Activated naive CD8-positive, alpha-beta T cell treated with anti-CD3 and anti-CD28 coated beads, Interleukin-2, amount 50 U/mL, for 16 hours (primary cell): ENCODE results near the gene OAT.

Experiments
- DNase-seq: peaks from one replicate; pipeline ENCODE4 v3.0.0-alpha.2; 2020; ENCODE audit warnings: low read depth, low spot score

The OAT gene

GRCh38 chr10:124403548-124403947 lies 15.2 kb downstream of the OAT start:
- DNase-seq, result no peak

- DNase-seq, result no peak
Observed at GRCh38 chr10:124402273-124402672, 16.4 kb downstream of the OAT start.

- DNase-seq, result no peak
Observed at GRCh38 chr10:124401633-124402032, 17.1 kb downstream of the OAT start.

GRCh38 chr10:124394583-124394982 lies 24.1 kb downstream of the OAT start:
- DNase-seq, result no peak

GRCh38 chr10:124392626-124393342 lies 25.9 kb downstream of the OAT start:
- no peak for DNase-seq

GRCh38 chr10:124390471-124391187 lies 28.1 kb downstream of the OAT start:
- DNase-seq, result no peak

GRCh38 chr10:124389613-124390361 lies 28.9 kb downstream of the OAT start:
- no peak for DNase-seq

GRCh38 chr10:124388823-124389612 lies 29.7 kb downstream of the OAT start:
- peak; percentile 85 for DNase-seq

- no peak for DNase-seq
Observed at GRCh38 chr10:124388476-124388822, 30.3 kb downstream of the OAT start.

- no peak for DNase-seq
Observed at GRCh38 chr10:124387078-124387874, 31.4 kb downstream of the OAT start.

- no peak for DNase-seq
Observed at GRCh38 chr10:124386186-124387077, 32.3 kb downstream of the OAT start.

GRCh38 chr10:124385627-124386185 lies 33.0 kb downstream of the OAT start:
- DNase-seq, result no peak

GRCh38 chr10:124384591-124385190 lies 34.0 kb downstream of the OAT start:
- DNase-seq, result no peak

- no peak for DNase-seq
Observed at GRCh38 chr10:124384172-124384571, 34.6 kb downstream of the OAT start.

GRCh38 chr10:124383496-124383895 lies 35.2 kb downstream of the OAT start:
- no peak for DNase-seq

- DNase-seq, result no peak
Observed at GRCh38 chr10:124381011-124381611, 37.6 kb downstream of the OAT start.

GRCh38 chr10:124380256-124380995 lies 38.3 kb downstream of the OAT start:
- DNase-seq, result no peak

GRCh38 chr10:124379609-124380193 lies 39.0 kb downstream of the OAT start:
- no peak for DNase-seq
